Measurements from ENCODE around the gene UBA1.
A peak's percentile ranks its signal among the peaks of the same experiment; 100 is the strongest.

Gene UBA1

GRCh38 chrX:47196098-47196497 lies 2.5 kb downstream of the UBA1 start:
- H3K4me3 ChIP-seq (ENCODE audit: low read length) = peak overlapping the region; percentile 30

DNA sequence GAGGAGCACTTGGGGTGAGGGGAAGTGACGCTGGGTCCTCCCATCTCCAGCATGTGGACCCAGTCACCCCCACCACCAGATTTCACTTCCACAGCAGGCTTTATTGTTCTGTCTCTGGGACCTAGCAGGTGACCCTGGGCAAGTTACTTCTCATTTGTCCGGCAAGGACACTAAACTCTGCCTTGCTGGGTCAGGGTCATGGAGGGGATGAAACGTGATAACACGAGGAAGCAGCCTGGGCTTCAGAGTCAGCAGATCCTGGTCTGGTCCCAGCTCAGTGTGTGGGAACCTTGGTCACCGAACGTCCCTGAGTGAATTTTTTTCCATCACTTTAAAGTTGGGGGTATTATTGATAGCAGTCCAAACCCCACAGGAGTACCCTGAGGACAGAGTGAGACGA lies 3.9 kb downstream of the UBA1 start:
- Histone ChIP-seq H3K9ac (ENCODE audit: low read depth, low read length) (peak overlapping the region; percentile 18), H3K36me3 (ENCODE audit: insufficient read depth, low read length) (peaks cover 65% of the 10 kb centered on the region), H3K9me3 (replicated peaks; ENCODE audit: low read length) (no peaks in the 10 kb centered on the region), H3K4me3 (ENCODE audit: low read length) (peak overlapping the region; percentile 52), H3K4me2 (ENCODE audit: low read length) (peak overlapping the region; percentile 75), H3K27me3 (ENCODE audit: control insufficient read depth, insufficient read depth, low read length) (no peaks in the 10 kb centered on the region), H3K4me1 (ENCODE audit: control insufficient read depth, insufficient read depth, low read length) (peaks cover 44% of the 10 kb centered on the region)

More at GRCh38 chrX:47196098-47196497, 2.5 kb downstream of the UBA1 start:
- peak overlapping the region; percentile 36 for H3K9ac ChIP-seq (ENCODE audit: low read depth, low read length)
- no peaks in the 10 kb centered on the region for H3K27me3 ChIP-seq (ENCODE audit: control insufficient read depth, insufficient read depth, low read length)
- peaks cover 46% of the 10 kb centered on the region for H3K4me1 ChIP-seq (ENCODE audit: control insufficient read depth, insufficient read depth, low read length)
- no peaks in the 10 kb centered on the region for H3K9me3 ChIP-seq (replicated peaks; ENCODE audit: low read length)
- peaks cover 51% of the 10 kb centered on the region for H3K36me3 ChIP-seq (ENCODE audit: insufficient read depth, low read length)
- H3K4me2 ChIP-seq (ENCODE audit: low read length) = peak overlapping the region; percentile 75

DNA sequence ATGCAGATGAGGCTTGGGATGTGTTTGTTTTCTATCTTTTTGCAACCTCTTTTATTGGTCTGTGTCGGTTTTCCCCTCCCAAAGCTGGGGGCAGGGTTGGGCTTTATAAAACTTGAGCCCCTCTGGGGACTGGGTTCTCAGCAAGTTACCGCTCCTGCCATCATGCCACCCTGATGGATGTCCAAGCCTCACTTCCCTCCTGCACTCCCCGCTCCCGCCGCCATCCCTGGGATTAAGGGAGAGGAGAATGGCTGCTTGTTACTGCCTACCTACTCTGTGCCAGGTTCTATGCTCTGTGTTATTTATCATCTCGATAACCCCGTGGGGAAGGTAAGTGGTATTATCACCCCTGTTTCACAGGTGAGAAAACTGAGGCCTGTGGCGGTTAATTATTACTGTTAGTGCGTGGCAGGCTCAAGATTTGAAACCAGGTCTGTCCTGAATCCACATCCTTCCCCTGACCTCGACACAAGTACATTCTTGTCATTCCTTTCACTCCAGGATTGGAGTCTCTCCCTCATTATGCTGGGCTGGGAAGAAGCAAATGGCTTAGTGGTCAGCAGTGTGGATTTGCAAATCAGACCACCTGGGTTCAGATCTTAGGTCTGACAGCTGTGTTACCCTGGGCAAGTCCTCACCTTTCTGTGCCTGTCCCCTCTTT lies 4.5 kb downstream of the UBA1 start:
- Histone ChIP-seq H3K4me3 (ENCODE audit: low read length) (no peak overlapping the region), H3K27me3 (ENCODE audit: control insufficient read depth, insufficient read depth, low read length) (no peaks in the 10 kb centered on the region), H3K4me1 (ENCODE audit: control insufficient read depth, insufficient read depth, low read length) (peaks cover 40% of the 10 kb centered on the region), H3K36me3 (ENCODE audit: insufficient read depth, low read length) (peaks cover 71% of the 10 kb centered on the region), H3K9ac (ENCODE audit: low read depth, low read length) (no peak overlapping the region), H3K9me3 (replicated peaks; ENCODE audit: low read length) (no peaks in the 10 kb centered on the region), H3K4me2 (ENCODE audit: low read length) (peak overlapping the region; percentile 75)

DNA sequence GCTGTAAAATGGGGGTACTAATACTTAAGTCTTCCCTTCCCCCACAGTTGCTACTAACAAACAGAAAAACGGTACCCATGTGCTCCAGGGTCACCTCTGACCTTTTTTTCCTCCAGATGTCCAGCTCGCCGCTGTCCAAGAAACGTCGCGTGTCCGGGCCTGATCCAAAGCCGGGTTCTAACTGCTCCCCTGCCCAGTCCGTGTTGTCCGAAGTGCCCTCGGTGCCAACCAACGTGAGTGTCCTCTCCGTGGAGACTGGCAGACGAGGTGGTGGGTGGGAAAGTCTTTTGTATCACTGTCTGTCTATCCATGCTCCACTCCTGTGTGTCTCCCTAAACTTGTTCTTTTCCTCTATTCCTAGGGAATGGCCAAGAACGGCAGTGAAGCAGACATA lies 5.1 kb downstream of the UBA1 start:
- H3K36me3 ChIP-seq (ENCODE audit: insufficient read depth, low read length) = peaks cover 76% of the 10 kb centered on the region
- peaks cover 38% of the 10 kb centered on the region for H3K4me1 ChIP-seq (ENCODE audit: control insufficient read depth, insufficient read depth, low read length)
- peak overlapping the region; percentile 75 for H3K4me2 ChIP-seq (ENCODE audit: low read length)
- no peaks in the 10 kb centered on the region for H3K9me3 ChIP-seq (replicated peaks; ENCODE audit: low read length)
- no peak overlapping the region for H3K9ac ChIP-seq (ENCODE audit: low read depth, low read length)
- no peak overlapping the region for H3K4me3 ChIP-seq (ENCODE audit: low read length)
- H3K27me3 ChIP-seq (ENCODE audit: control insufficient read depth, insufficient read depth, low read length) = no peaks in the 10 kb centered on the region

DNA sequence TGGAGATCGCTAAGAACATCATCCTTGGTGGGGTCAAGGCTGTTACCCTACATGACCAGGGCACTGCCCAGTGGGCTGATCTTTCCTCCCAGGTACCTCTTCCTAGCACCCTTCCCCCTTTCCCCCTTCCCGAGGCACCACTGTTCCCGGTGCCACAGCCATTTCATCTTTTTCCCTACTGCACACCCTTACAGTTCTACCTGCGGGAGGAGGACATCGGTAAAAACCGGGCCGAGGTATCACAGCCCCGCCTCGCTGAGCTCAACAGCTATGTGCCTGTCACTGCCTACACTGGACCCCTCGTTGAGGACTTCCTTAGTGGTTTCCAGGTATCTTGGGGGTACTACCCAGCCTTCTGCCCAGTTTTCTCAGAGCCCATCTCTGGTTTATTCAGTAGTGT lies 5.7 kb downstream of the UBA1 start:
- no peak overlapping the region for H3K4me2 ChIP-seq (ENCODE audit: low read length)
- peaks cover 82% of the 10 kb centered on the region for H3K36me3 ChIP-seq (ENCODE audit: insufficient read depth, low read length)
- no peak overlapping the region for H3K4me3 ChIP-seq (ENCODE audit: low read length)
- H3K9ac ChIP-seq (ENCODE audit: low read depth, low read length) = no peak overlapping the region
- H3K9me3 ChIP-seq (replicated peaks; ENCODE audit: low read length) = no peaks in the 10 kb centered on the region
- H3K4me1 ChIP-seq (ENCODE audit: control insufficient read depth, insufficient read depth, low read length) = peaks cover 38% of the 10 kb centered on the region
- no peaks in the 10 kb centered on the region for H3K27me3 ChIP-seq (ENCODE audit: control insufficient read depth, insufficient read depth, low read length)

DNA sequence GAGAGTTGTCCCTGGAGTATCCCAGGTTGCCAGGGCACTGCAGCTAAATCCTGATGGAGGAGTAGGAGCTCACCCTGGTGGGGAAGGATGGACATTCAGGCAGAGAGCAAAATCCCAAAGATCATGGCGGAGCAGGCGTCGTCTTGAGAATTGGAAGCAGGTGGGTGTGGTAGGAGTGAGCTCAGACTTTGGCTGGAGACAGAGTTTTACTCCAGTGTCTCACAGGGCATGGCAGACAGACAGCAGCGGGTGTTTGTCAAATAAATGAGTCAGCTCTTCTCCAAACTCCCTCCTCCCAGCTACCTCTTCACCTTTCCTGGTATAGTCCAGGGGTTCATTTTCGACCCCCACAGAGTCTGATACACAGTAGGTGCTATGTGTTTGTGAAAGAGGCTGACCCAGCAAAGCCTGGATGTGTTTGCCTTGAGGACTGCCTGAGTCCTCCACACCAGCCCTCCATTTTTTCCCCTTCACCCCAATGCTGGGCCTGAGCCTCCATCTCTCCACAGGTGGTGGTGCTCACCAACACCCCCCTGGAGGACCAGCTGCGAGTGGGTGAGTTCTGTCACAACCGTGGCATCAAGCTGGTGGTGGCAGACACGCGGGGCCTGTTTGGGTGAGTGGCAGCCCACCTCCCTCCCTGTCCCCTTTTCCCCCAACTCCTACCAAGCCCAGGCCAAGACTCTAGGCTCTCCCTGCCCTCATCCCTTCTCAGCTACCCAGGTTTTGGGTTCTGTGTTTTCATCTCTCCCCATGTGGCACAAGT lies 6.9 kb downstream of the UBA1 start:
- Histone ChIP-seq H3K36me3 (ENCODE audit: insufficient read depth, low read length) (peaks cover 92% of the 10 kb centered on the region), H3K9ac (ENCODE audit: low read depth, low read length) (peak overlapping the region; percentile 21), H3K27me3 (ENCODE audit: control insufficient read depth, insufficient read depth, low read length) (no peaks in the 10 kb centered on the region), H3K9me3 (replicated peaks; ENCODE audit: low read length) (no peaks in the 10 kb centered on the region), H3K4me2 (ENCODE audit: low read length) (no peak overlapping the region), H3K4me3 (ENCODE audit: low read length) (no peak overlapping the region), H3K4me1 (ENCODE audit: control insufficient read depth, insufficient read depth, low read length) (peaks cover 36% of the 10 kb centered on the region)

DNA sequence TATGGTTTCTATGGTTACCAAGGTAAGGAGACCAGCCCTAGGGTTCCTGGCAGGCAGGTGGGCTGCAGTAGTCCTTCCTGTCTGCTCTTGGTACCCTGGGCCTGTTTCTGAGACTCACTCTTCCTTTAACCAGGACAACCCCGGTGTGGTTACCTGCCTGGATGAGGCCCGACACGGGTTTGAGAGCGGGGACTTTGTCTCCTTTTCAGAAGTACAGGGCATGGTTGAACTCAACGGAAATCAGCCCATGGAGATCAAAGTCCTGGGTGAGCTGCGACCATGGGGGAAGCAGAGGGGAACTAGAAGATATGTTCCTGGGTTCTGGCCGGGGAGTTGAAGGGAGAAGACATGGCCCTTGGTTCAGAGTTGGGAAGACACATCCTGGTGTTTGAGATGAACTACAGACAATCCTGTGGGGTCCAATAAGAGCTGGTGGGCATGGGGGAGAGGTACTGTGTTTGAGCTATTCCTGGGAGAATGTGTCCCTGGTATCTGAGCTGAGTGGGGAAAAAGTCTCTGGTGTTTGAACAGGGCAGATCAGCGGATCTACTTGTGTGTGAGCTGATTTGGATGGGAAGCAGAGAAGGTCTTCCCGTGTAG lies 7.8 kb downstream of the UBA1 start:
- Histone ChIP-seq H3K9me3 (replicated peaks; ENCODE audit: low read length) (no peaks in the 10 kb centered on the region), H3K27me3 (ENCODE audit: control insufficient read depth, insufficient read depth, low read length) (no peaks in the 10 kb centered on the region), H3K4me1 (ENCODE audit: control insufficient read depth, insufficient read depth, low read length) (peaks cover 27% of the 10 kb centered on the region), H3K36me3 (ENCODE audit: insufficient read depth, low read length) (peaks cover 96% of the 10 kb centered on the region), H3K9ac (ENCODE audit: low read depth, low read length) (no peak overlapping the region), H3K4me2 (ENCODE audit: low read length) (no peak overlapping the region), H3K4me3 (ENCODE audit: low read length) (no peak overlapping the region)

DNA sequence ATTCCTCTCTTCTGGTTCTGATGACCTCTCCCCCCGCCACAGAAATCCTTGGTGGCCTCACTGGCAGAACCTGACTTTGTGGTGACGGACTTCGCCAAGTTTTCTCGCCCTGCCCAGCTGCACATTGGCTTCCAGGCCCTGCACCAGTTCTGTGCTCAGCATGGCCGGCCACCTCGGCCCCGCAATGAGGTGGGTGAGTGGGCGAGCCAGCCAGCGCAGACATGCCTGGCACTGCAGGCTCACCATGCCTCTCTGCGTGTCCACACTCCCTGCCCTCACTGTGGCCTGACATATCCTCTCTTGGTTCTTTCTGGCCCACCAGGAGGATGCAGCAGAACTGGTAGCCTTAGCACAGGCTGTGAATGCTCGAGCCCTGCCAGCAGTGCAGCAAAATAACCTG lies 8.7 kb downstream of the UBA1 start:
- Histone ChIP-seq H3K9ac (ENCODE audit: low read depth, low read length) (no peak overlapping the region), H3K4me1 (ENCODE audit: control insufficient read depth, insufficient read depth, low read length) (peaks cover 19% of the 10 kb centered on the region), H3K4me2 (ENCODE audit: low read length) (no peak overlapping the region), H3K36me3 (ENCODE audit: insufficient read depth, low read length) (peaks cover 96% of the 10 kb centered on the region), H3K27me3 (ENCODE audit: control insufficient read depth, insufficient read depth, low read length) (no peaks in the 10 kb centered on the region), H3K9me3 (replicated peaks; ENCODE audit: low read length) (no peaks in the 10 kb centered on the region), H3K4me3 (ENCODE audit: low read length) (no peak overlapping the region)

- Histone ChIP-seq H3K9me3 (replicated peaks; ENCODE audit: low read length) (no peaks in the 10 kb centered on the region), H3K4me2 (ENCODE audit: low read length) (no peak overlapping the region), H3K9ac (ENCODE audit: low read depth, low read length) (no peak overlapping the region), H3K36me3 (ENCODE audit: insufficient read depth, low read length) (peaks cover 98% of the 10 kb centered on the region), H3K4me1 (ENCODE audit: control insufficient read depth, insufficient read depth, low read length) (peaks cover 13% of the 10 kb centered on the region), H3K4me3 (ENCODE audit: low read length) (no peak overlapping the region), H3K27me3 (ENCODE audit: control insufficient read depth, insufficient read depth, low read length) (no peaks in the 10 kb centered on the region)
Observed at GRCh38 chrX:47202877-47203276, 9.2 kb downstream of the UBA1 start.

GRCh38 chrX:47204970-47205369 lies 11.3 kb downstream of the UBA1 start:
- Histone ChIP-seq H3K9ac (ENCODE audit: low read depth, low read length) (no peak overlapping the region), H3K9me3 (replicated peaks; ENCODE audit: low read length) (no peaks in the 10 kb centered on the region), H3K36me3 (ENCODE audit: insufficient read depth, low read length) (peaks cover 98% of the 10 kb centered on the region), H3K4me1 (ENCODE audit: control insufficient read depth, insufficient read depth, low read length) (peaks cover 7% of the 10 kb centered on the region), H3K4me3 (ENCODE audit: low read length) (no peak overlapping the region), H3K4me2 (ENCODE audit: low read length) (no peak overlapping the region), H3K27me3 (ENCODE audit: control insufficient read depth, insufficient read depth, low read length) (no peaks in the 10 kb centered on the region)

GRCh38 chrX:47206316-47206715 lies 12.7 kb downstream of the UBA1 start:
- Histone ChIP-seq H3K27me3 (ENCODE audit: control insufficient read depth, insufficient read depth, low read length) (no peaks in the 10 kb centered on the region), H3K9me3 (replicated peaks; ENCODE audit: low read length) (no peaks in the 10 kb centered on the region), H3K4me2 (ENCODE audit: low read length) (no peak overlapping the region), H3K4me3 (ENCODE audit: low read length) (no peak overlapping the region), H3K36me3 (ENCODE audit: insufficient read depth, low read length) (peaks cover 98% of the 10 kb centered on the region), H3K4me1 (ENCODE audit: control insufficient read depth, insufficient read depth, low read length) (no peaks in the 10 kb centered on the region), H3K9ac (ENCODE audit: low read depth, low read length) (no peak overlapping the region)

Measured in skeletal muscle satellite cell (primary cell).